Astrocyte (in vitro differentiated cells and primary cell): ENCODE data around the gene MCTP1. TPM values are rescaled to one million over a fixed set of nuclear protein-coding genes. Genes with fewer than 3 reads are reported as not detected.

Source experiments
- DNase-seq: peaks from one replicate; pipeline ENCODE4 v3.0.0-alpha.2; 2010; ENCODE audit warnings: low read depth
- FAIRE-seq: peaks from 2 replicates; lab custom pipeline; 2011; peaks lifted over from hg19 to GRCh38; lab: Jason Lieb, UNC
- H2AFZ ChIP-seq: 2 replicates; pipeline ENCODE4 v1.6.0; 2012; ENCODE audit warnings: low read depth, low read length, inconsistent platforms
- H3K27ac ChIP-seq: 2 replicates; pipeline ENCODE4 v1.5.1; 2011; ENCODE audit warnings: low read depth, low read length, inconsistent platforms
- H3K27me3 ChIP-seq: 2 replicates; pipeline ENCODE4 v1.6.0; 2011; ENCODE audit warnings: low read length, inconsistent platforms; ENCODE audit not compliant: insufficient read depth
- H3K36me3 ChIP-seq: 2 replicates; pipeline ENCODE4 v1.5.1; 2011; ENCODE audit warnings: low read length, inconsistent platforms; ENCODE audit not compliant: insufficient read depth
- H3K4me1 ChIP-seq: 2 replicates; pipeline ENCODE4 v1.5.1; 2011; ENCODE audit warnings: low read length, inconsistent platforms; ENCODE audit not compliant: insufficient read depth
- H3K4me2 ChIP-seq: 2 replicates; pipeline ENCODE4 v1.6.0; 2012; ENCODE audit warnings: low read length, inconsistent platforms
- H3K4me3 ChIP-seq: 2 replicates; pipeline ENCODE4 v1.5.1; 2011; ENCODE audit warnings: low read depth, mild to moderate bottlenecking, low read length, inconsistent platforms; ENCODE audit not compliant: insufficient read depth
- H3K79me2 ChIP-seq: 2 replicates; pipeline ENCODE4 v1.6.0; 2012; ENCODE audit warnings: mild to moderate bottlenecking, low read length, inconsistent platforms; ENCODE audit not compliant: insufficient read depth
- H3K9ac ChIP-seq: 2 replicates; pipeline ENCODE4 v1.6.0; 2012; ENCODE audit warnings: mild to moderate bottlenecking, low read length, inconsistent platforms
- H3K9me3 ChIP-seq: 2 replicates; pipeline ENCODE4 v1.5.1; 2012; ENCODE audit warnings: low read depth, mild to moderate bottlenecking, low read length, inconsistent platforms; ENCODE audit not compliant: insufficient read depth
- H4K20me1 ChIP-seq: 2 replicates; pipeline ENCODE4 v1.6.0; 2012; ENCODE audit warnings: low read length, inconsistent platforms; ENCODE audit not compliant: insufficient read depth
- H3K27ac Mint-ChIP-seq: one replicate; pipeline ENCODE4 v1.8.0; 2021; ENCODE audit warnings: mild to moderate bottlenecking, mixed read lengths; ENCODE audit not compliant: unreplicated experiment
- H3K27me3 Mint-ChIP-seq: one replicate; pipeline ENCODE4 v1.8.0; 2021; ENCODE audit warnings: low read depth, mixed read lengths; ENCODE audit not compliant: unreplicated experiment
- H3K36me3 Mint-ChIP-seq: one replicate; pipeline ENCODE4 v1.8.0; 2021; ENCODE audit warnings: low read depth, mixed read lengths; ENCODE audit not compliant: unreplicated experiment
- H3K4me1 Mint-ChIP-seq: one replicate; pipeline ENCODE4 v1.8.0; 2021; ENCODE audit warnings: low read depth, mixed read lengths; ENCODE audit not compliant: unreplicated experiment
- H3K4me3 Mint-ChIP-seq: one replicate; pipeline ENCODE4 v1.8.0; 2021; ENCODE audit warnings: mild to moderate bottlenecking, moderate library complexity, mixed read lengths; ENCODE audit not compliant: unreplicated experiment
- H3K9me3 Mint-ChIP-seq: one replicate; pipeline ENCODE4 v1.8.0; 2021; ENCODE audit warnings: mild to moderate bottlenecking, mixed read lengths; ENCODE audit not compliant: unreplicated experiment
- EZH2 ChIP-seq: IDR thresholded peaks from 2 replicates; pipeline ENCODE4 v1.6.1; 2012; ENCODE audit warnings: mild to moderate bottlenecking, low read length, inconsistent platforms; ENCODE audit not compliant: insufficient read depth
- total RNA-seq: library from RNA; stranded (reverse); gene quantifications from 2 replicates; pipeline ENCODE4 v1.2.1, GENCODE V29; 2021
- TF ChIP-seq, protein P1 (sequence below): IDR thresholded peaks from 2 replicates; pipeline ENCODE4 v1.5.1; 2011; ENCODE audit warnings: low read depth, mild to moderate bottlenecking, inconsistent platforms, low read length, moderate library complexity; ENCODE audit not compliant: insufficient read depth

Gene MCTP1
- total RNA-seq, 1 donor from 2014 or later = 40.6 TPM

DNA sequence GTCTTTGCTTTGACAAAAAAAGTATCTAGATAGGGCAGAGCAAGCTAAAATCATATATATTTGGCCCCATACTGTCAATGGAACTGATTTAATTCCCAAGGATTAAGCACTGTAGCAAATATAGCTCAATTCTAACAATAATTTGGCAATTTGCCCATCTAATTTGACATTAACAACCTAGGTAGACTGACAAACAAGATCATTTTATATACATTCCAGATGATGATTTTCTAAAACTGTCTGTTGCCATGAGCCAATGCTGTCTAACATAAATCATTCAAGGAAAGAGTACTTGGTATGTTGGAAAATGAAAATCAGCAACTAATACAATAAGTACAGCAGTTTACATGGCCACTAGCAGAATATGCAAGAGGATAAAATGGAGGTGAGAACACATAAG, 32.1 kb downstream of the MCTP1 start:
- Mint-ChIP-seq H3K4me1 (peaks cover 10% of the 10 kb centered on the region), H3K27ac (no peak overlapping the region), H3K36me3 (no peaks in the 10 kb centered on the region), H3K27me3 (no peaks in the 10 kb centered on the region), H3K4me3 (no peak overlapping the region), H3K9me3 (peaks cover 5% of the 10 kb centered on the region)
- Histone ChIP-seq H3K4me1 (no peaks in the 10 kb centered on the region), H4K20me1 (no peaks in the 10 kb centered on the region), H3K79me2 (no peaks in the 10 kb centered on the region), H2AFZ (no peak overlapping the region), H3K27ac (no peak overlapping the region), H3K4me3 (no peak overlapping the region), H3K36me3 (no peaks in the 10 kb centered on the region), H3K9ac (no peak overlapping the region), H3K9me3 (no peaks in the 10 kb centered on the region), H3K27me3 (no peaks in the 10 kb centered on the region), H3K4me2 (no peak overlapping the region)
- FAIRE-seq (no peak), DNase-seq (no peak)
- TF ChIP-seq, protein P1, sequence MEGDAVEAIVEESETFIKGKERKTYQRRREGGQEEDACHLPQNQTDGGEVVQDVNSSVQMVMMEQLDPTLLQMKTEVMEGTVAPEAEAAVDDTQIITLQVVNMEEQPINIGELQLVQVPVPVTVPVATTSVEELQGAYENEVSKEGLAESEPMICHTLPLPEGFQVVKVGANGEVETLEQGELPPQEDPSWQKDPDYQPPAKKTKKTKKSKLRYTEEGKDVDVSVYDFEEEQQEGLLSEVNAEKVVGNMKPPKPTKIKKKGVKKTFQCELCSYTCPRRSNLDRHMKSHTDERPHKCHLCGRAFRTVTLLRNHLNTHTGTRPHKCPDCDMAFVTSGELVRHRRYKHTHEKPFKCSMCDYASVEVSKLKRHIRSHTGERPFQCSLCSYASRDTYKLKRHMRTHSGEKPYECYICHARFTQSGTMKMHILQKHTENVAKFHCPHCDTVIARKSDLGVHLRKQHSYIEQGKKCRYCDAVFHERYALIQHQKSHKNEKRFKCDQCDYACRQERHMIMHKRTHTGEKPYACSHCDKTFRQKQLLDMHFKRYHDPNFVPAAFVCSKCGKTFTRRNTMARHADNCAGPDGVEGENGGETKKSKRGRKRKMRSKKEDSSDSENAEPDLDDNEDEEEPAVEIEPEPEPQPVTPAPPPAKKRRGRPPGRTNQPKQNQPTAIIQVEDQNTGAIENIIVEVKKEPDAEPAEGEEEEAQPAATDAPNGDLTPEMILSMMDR = no peak
- no peak for TF ChIP-seq EZH2

DNA sequence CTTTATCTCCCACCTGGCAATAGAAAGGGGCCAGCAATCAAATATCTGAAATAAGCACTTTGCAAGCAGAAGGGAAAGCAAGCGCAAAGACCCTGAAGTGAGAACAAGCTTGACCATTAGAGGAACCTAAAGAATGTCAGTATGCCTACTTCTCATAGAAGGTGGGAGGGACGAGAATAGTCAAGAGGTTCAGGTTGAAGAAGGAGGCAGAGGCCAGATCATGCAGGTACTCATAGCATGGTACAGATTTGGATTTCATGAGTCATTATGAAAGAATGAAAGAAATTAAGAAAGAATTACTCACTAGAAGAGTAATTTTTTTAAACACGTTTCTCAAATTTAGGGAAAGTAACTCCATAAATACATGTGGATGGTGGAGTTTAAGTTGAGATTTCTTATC, 33.7 kb downstream of the MCTP1 start:
- no peak overlapping the region for H3K27ac Mint-ChIP-seq
- FAIRE-seq = no peak
- no peaks in the 10 kb centered on the region for H3K9me3 ChIP-seq

DNA sequence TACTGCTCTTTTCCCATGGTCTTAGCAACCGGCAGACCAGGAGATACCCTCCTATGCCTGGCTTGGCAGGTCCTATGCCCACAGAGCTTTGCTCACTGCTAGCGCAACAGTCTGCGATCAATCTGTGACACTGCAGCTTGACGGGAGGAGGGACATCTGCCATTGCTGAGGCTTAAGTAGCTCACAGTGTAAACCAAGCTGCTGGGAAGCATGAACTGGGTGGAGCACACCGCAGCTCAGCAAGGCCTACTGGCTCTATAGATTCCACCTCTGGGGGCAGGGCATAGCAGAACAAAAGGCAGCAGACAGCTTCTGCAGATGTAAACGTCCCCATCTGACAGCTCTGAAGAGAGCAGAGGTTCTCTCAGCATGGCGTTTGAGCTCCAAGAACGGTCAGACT, 40.4 kb downstream of the MCTP1 start:
- Histone ChIP-seq H3K4me3 (no peak overlapping the region), H2AFZ (no peak overlapping the region), H3K9ac (no peak overlapping the region), H3K36me3 (no peaks in the 10 kb centered on the region), H4K20me1 (no peaks in the 10 kb centered on the region), H3K4me1 (peaks cover 6% of the 10 kb centered on the region), H3K27ac (no peak overlapping the region), H3K27me3 (no peaks in the 10 kb centered on the region), H3K4me2 (no peak overlapping the region), H3K79me2 (no peaks in the 10 kb centered on the region), H3K9me3 (no peaks in the 10 kb centered on the region)
- Mint-ChIP-seq H3K4me3 (no peak overlapping the region), H3K36me3 (no peaks in the 10 kb centered on the region), H3K4me1 (peaks cover 14% of the 10 kb centered on the region), H3K9me3 (peaks cover 13% of the 10 kb centered on the region), H3K27ac (no peak overlapping the region), H3K27me3 (no peaks in the 10 kb centered on the region)
- TF ChIP-seq, protein P1 = no peak
- no peak for TF ChIP-seq EZH2
- FAIRE-seq (no peak), DNase-seq (no peak)

More for the DNA sequence above, 33.7 kb downstream of the MCTP1 start:
- Mint-ChIP-seq H3K36me3 (no peaks in the 10 kb centered on the region), H3K27me3 (no peaks in the 10 kb centered on the region), H3K4me3 (no peak overlapping the region), H3K9me3 (peaks cover 9% of the 10 kb centered on the region), H3K4me1 (peaks cover 10% of the 10 kb centered on the region)
- no peaks in the 10 kb centered on the region for H4K20me1 ChIP-seq
- H3K79me2 ChIP-seq = no peaks in the 10 kb centered on the region
- no peak for DNase-seq
- H3K4me3 ChIP-seq = no peak overlapping the region
- H3K36me3 ChIP-seq = no peaks in the 10 kb centered on the region
- no peak overlapping the region for H3K4me2 ChIP-seq
- H2AFZ ChIP-seq = no peak overlapping the region
- H3K27ac ChIP-seq = no peak overlapping the region
- no peak for TF ChIP-seq EZH2
- TF ChIP-seq, protein P1 = no peak
- H3K4me1 ChIP-seq = no peaks in the 10 kb centered on the region
- no peaks in the 10 kb centered on the region for H3K27me3 ChIP-seq
- no peak overlapping the region for H3K9ac ChIP-seq
